Measurements from ENCODE around the gene TBX4. TPM values are rescaled to one million over a fixed set of nuclear protein-coding genes. Genes with fewer than 3 reads are reported as not detected.

Gene TBX4
- total RNA-seq, 4 donors from 2014 or later = 0.54 TPM; not detected in 3

- Histone ChIP-seq H3K9me3 (no peaks in the 10 kb centered on the region), H3K4me3 (replicated peaks in 1 of 3) (peak overlapping the region in 1 of 3 donors; percentile 18), H3K36me3 (peaks cover 8 to 22% of the 10 kb centered on the region in 2 donors), H3K4me1 (peaks cover 20 to 81% of the 10 kb centered on the region in 2 donors), H3K27me3 (peaks cover 24% of the 10 kb centered on the region), H3K27ac (peak overlapping the region in 2 of 3 donors; percentile 66 to 79)
- intact Hi-C loops (cut with DNase I) = no loop called here
- DNase-seq = no peak
- TF ChIP-seq POLR2A (IDR thresholded peaks at IDR 0.05) = no peak
- TF ChIP-seq, protein P1, sequence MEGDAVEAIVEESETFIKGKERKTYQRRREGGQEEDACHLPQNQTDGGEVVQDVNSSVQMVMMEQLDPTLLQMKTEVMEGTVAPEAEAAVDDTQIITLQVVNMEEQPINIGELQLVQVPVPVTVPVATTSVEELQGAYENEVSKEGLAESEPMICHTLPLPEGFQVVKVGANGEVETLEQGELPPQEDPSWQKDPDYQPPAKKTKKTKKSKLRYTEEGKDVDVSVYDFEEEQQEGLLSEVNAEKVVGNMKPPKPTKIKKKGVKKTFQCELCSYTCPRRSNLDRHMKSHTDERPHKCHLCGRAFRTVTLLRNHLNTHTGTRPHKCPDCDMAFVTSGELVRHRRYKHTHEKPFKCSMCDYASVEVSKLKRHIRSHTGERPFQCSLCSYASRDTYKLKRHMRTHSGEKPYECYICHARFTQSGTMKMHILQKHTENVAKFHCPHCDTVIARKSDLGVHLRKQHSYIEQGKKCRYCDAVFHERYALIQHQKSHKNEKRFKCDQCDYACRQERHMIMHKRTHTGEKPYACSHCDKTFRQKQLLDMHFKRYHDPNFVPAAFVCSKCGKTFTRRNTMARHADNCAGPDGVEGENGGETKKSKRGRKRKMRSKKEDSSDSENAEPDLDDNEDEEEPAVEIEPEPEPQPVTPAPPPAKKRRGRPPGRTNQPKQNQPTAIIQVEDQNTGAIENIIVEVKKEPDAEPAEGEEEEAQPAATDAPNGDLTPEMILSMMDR (IDR thresholded peaks at IDR 0.05) = no peak
- 27 to 55% methylated on average over 28 to 51 of the region's 71 CpGs for WGBS, 2 donors
Measured at GRCh38 chr17:61404913-61405685, 47.1 kb upstream of the TBX4 start.

GRCh38 chr17:61405686-61406536, 46.3 kb upstream of the TBX4 start:
- intact Hi-C loops (cut with DNase I) = no loop called here
- Histone ChIP-seq H3K4me3 (replicated peaks in 1 of 3) (no peak overlapping the region), H3K9me3 (no peaks in the 10 kb centered on the region), H3K36me3 (peaks cover 8 to 22% of the 10 kb centered on the region in 2 donors), H3K27me3 (peaks cover 24% of the 10 kb centered on the region), H3K4me1 (peaks cover 14 to 85% of the 10 kb centered on the region in 2 donors), H3K27ac (peak overlapping the region in 2 of 3 donors; percentile 66 to 79)
- no peak for DNase-seq
- WGBS, 2 donors = 68 to 84% methylated on average over 15 to 19 of the region's 37 CpGs
- no peak for TF ChIP-seq POLR2A (IDR thresholded peaks at IDR 0.05)
- TF ChIP-seq, protein P1 (IDR thresholded peaks at IDR 0.05) = no peak

GRCh38 chr17:61406537-61406845, 45.7 kb upstream of the TBX4 start:
- WGBS, 2 donors = 47 to 60% methylated on average over 1 of the region's 1 CpG
- DNase-seq = no peak
- Histone ChIP-seq H3K4me1 (peaks cover 10 to 89% of the 10 kb centered on the region in 2 donors), H3K27ac (peak overlapping the region in 2 of 3 donors; percentile 66 to 79), H3K27me3 (peaks cover 24% of the 10 kb centered on the region), H3K4me3 (replicated peaks in 1 of 3) (no peak overlapping the region), H3K36me3 (peaks cover 8 to 22% of the 10 kb centered on the region in 2 donors), H3K9me3 (no peaks in the 10 kb centered on the region)
- no peak for TF ChIP-seq POLR2A (IDR thresholded peaks at IDR 0.05)
- TF ChIP-seq, protein P1 (IDR thresholded peaks at IDR 0.05) = no peak
- intact Hi-C loops (cut with DNase I) = no loop called here

DNA sequence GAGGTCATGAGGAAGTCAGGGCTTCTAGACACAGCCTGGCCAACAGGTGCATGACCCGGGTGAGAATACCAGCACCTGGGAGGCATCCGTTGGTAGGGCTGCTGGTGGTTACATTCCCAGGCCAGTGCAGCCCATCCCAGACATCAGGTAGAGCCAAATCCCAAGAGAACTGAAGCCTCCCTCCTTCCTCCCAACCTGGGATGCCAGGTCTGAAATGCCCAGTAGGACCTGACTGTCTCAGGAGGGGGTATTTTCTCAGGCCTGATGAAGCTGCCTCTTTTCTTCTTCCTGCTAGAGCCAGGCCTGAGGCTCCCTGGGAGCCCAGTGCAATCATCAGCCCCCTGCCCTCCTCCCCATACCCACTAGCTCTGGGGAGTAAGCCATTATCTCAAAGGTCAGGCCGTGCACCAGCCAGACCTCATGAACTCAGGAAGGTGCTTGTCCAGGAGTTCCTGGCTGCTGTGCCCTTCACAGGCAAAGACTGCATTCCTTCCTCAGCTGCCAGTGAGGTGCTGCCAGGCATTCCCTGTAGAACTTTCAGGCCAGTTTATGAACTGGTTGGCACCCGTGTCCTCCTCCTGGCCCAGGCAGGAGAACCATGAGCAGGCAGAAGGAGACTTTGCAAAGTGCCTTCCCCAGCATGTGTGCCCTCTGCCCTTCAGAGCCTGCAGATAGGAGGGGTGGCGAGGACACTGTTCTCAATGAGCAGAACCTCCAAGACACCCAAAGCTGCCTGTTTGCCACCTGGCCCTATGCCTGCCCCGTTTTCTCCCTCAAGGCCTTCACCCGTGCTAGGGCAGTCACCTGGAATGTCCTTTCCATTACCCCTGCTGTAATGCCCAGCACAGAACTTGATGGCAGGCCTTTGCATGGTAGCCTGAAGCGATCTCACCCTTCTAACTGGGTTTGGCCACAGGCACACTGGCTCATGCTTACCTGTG, 45.0 kb upstream of the TBX4 start:
- H3K4me3 ChIP-seq (replicated peaks in 1 of 3) = no peak overlapping the region
- H3K27ac ChIP-seq = peak overlapping the region in 2 of 3 donors; percentile 38 to 79
- peaks cover 18% of the 10 kb centered on the region for H3K27me3 ChIP-seq
- peaks cover 16 to 82% of the 10 kb centered on the region in 2 donors for H3K4me1 ChIP-seq
- no peaks in the 10 kb centered on the region for H3K9me3 ChIP-seq
- intact Hi-C loops (cut with DNase I) = no loop called here
- H3K36me3 ChIP-seq = peaks cover 8 to 22% of the 10 kb centered on the region in 2 donors
- 57 to 84% methylated on average over 6 to 8 of the region's 8 CpGs for WGBS, 2 donors
- TF ChIP-seq, protein P1 (IDR thresholded peaks at IDR 0.05) = no peak
- TF ChIP-seq POLR2A (IDR thresholded peaks at IDR 0.05) = no peak
- DNase-seq = no peak

All from thyroid gland (tissue), 4 donors.